Activated naive CD4-positive, alpha-beta T cell treated with anti-CD3 and anti-CD28 coated beads, Interleukin-2, amount 50 U/mL, for 24 hours (primary cell): ENCODE measurements around the gene RGS7.

Experiments used
- H3K27ac Mint-ChIP-seq: one replicate; pipeline ENCODE4 v1.8.0; 2021; ENCODE audit warnings: mild to moderate bottlenecking, mixed read lengths
- H3K27me3 Mint-ChIP-seq: one replicate; pipeline ENCODE4 v1.8.0; 2021; ENCODE audit warnings: mixed read lengths
- H3K36me3 Mint-ChIP-seq: one replicate; pipeline ENCODE4 v1.8.0; 2021; ENCODE audit warnings: mixed read lengths
- H3K4me1 Mint-ChIP-seq: one replicate; pipeline ENCODE4 v1.8.0; 2021; ENCODE audit warnings: mixed read lengths
- H3K4me3 Mint-ChIP-seq: one replicate; pipeline ENCODE4 v1.8.0; 2021; ENCODE audit warnings: mild to moderate bottlenecking, mixed read lengths
- H3K9me3 Mint-ChIP-seq: one replicate; pipeline ENCODE4 v1.8.0; 2021; ENCODE audit warnings: mixed read lengths

Gene RGS7

GRCh38 chr1:240965581-240966091 is 391.4 kb downstream of the RGS7 start:
- Mint-ChIP-seq H3K4me3 (no peak overlapping the region), H3K9me3 (peaks cover 4% of the 10 kb centered on the region), H3K27me3 (no peaks in the 10 kb centered on the region), H3K4me1 (no peaks in the 10 kb centered on the region), H3K27ac (no peak overlapping the region), H3K36me3 (no peaks in the 10 kb centered on the region)

- Mint-ChIP-seq H3K9me3 (no peaks in the 10 kb centered on the region), H3K4me1 (no peaks in the 10 kb centered on the region), H3K27ac (no peak overlapping the region), H3K27me3 (no peaks in the 10 kb centered on the region), H3K4me3 (no peak overlapping the region), H3K36me3 (no peaks in the 10 kb centered on the region)
Observed at GRCh38 chr1:240962086-240962485, 394.9 kb downstream of the RGS7 start.

- no peaks in the 10 kb centered on the region for H3K27me3 Mint-ChIP-seq
- H3K4me1 Mint-ChIP-seq, result no peaks in the 10 kb centered on the region
- H3K4me3 Mint-ChIP-seq, result no peak overlapping the region
Observed at GRCh38 chr1:240956424-240956823, 400.6 kb downstream of the RGS7 start.

GRCh38 chr1:240956020-240956419 is 401.0 kb downstream of the RGS7 start:
- H3K27ac Mint-ChIP-seq, result no peak overlapping the region
- no peaks in the 10 kb centered on the region for H3K4me1 Mint-ChIP-seq
- H3K27me3 Mint-ChIP-seq, result no peaks in the 10 kb centered on the region

More at GRCh38 chr1:240956424-240956823, 400.6 kb downstream of the RGS7 start:
- Mint-ChIP-seq H3K27ac (no peak overlapping the region), H3K9me3 (peaks cover 12% of the 10 kb centered on the region), H3K36me3 (no peaks in the 10 kb centered on the region)

GRCh38 chr1:240947438-240948224 is 409.4 kb downstream of the RGS7 start:
- Mint-ChIP-seq H3K36me3 (no peaks in the 10 kb centered on the region), H3K9me3 (no peaks in the 10 kb centered on the region), H3K4me3 (no peak overlapping the region), H3K27ac (no peak overlapping the region), H3K4me1 (no peaks in the 10 kb centered on the region), H3K27me3 (no peaks in the 10 kb centered on the region)

More at GRCh38 chr1:240956020-240956419, 401.0 kb downstream of the RGS7 start:
- Mint-ChIP-seq H3K4me3 (no peak overlapping the region), H3K36me3 (no peaks in the 10 kb centered on the region), H3K9me3 (peaks cover 12% of the 10 kb centered on the region)

- Mint-ChIP-seq H3K4me3 (no peak overlapping the region), H3K27me3 (no peaks in the 10 kb centered on the region), H3K27ac (no peak overlapping the region), H3K4me1 (no peaks in the 10 kb centered on the region), H3K36me3 (no peaks in the 10 kb centered on the region), H3K9me3 (no peaks in the 10 kb centered on the region)
Observed at GRCh38 chr1:240946926-240947325, 410.1 kb downstream of the RGS7 start.

- Mint-ChIP-seq H3K27ac (no peak overlapping the region), H3K27me3 (no peaks in the 10 kb centered on the region), H3K4me1 (no peaks in the 10 kb centered on the region), H3K9me3 (peaks cover 5% of the 10 kb centered on the region), H3K36me3 (no peaks in the 10 kb centered on the region), H3K4me3 (no peak overlapping the region)
Observed at GRCh38 chr1:240942901-240943300, 414.1 kb downstream of the RGS7 start.

GRCh38 chr1:240941701-240942370 is 415.2 kb downstream of the RGS7 start:
- no peaks in the 10 kb centered on the region for H3K36me3 Mint-ChIP-seq
- H3K4me3 Mint-ChIP-seq, result no peak overlapping the region
- peaks cover 12% of the 10 kb centered on the region for H3K9me3 Mint-ChIP-seq
- no peak overlapping the region for H3K27ac Mint-ChIP-seq
- no peaks in the 10 kb centered on the region for H3K4me1 Mint-ChIP-seq
- no peaks in the 10 kb centered on the region for H3K27me3 Mint-ChIP-seq

GRCh38 chr1:240936911-240937668 is 419.9 kb downstream of the RGS7 start:
- Mint-ChIP-seq H3K4me3 (no peak overlapping the region), H3K27ac (no peak overlapping the region), H3K36me3 (no peaks in the 10 kb centered on the region), H3K9me3 (peaks cover 17% of the 10 kb centered on the region), H3K4me1 (no peaks in the 10 kb centered on the region), H3K27me3 (no peaks in the 10 kb centered on the region)

GRCh38 chr1:240935920-240936319 is 421.1 kb downstream of the RGS7 start:
- peaks cover 17% of the 10 kb centered on the region for H3K9me3 Mint-ChIP-seq
- no peaks in the 10 kb centered on the region for H3K36me3 Mint-ChIP-seq
- H3K4me1 Mint-ChIP-seq, result no peaks in the 10 kb centered on the region
- no peak overlapping the region for H3K27ac Mint-ChIP-seq
- H3K27me3 Mint-ChIP-seq, result no peaks in the 10 kb centered on the region
- no peak overlapping the region for H3K4me3 Mint-ChIP-seq

GRCh38 chr1:240931031-240931430 is 426.0 kb downstream of the RGS7 start:
- Mint-ChIP-seq H3K27me3 (no peaks in the 10 kb centered on the region), H3K36me3 (no peaks in the 10 kb centered on the region), H3K27ac (no peak overlapping the region), H3K4me3 (no peak overlapping the region), H3K9me3 (peaks cover 2% of the 10 kb centered on the region), H3K4me1 (no peaks in the 10 kb centered on the region)

- Mint-ChIP-seq H3K4me3 (no peak overlapping the region), H3K4me1 (no peaks in the 10 kb centered on the region), H3K27me3 (no peaks in the 10 kb centered on the region), H3K27ac (no peak overlapping the region), H3K9me3 (no peaks in the 10 kb centered on the region), H3K36me3 (no peaks in the 10 kb centered on the region)
Observed at GRCh38 chr1:240928265-240928664, 428.7 kb downstream of the RGS7 start.

GRCh38 chr1:240927821-240928220 is 429.2 kb downstream of the RGS7 start:
- Mint-ChIP-seq H3K9me3 (no peaks in the 10 kb centered on the region), H3K27ac (no peak overlapping the region), H3K4me3 (no peak overlapping the region), H3K4me1 (no peaks in the 10 kb centered on the region), H3K36me3 (no peaks in the 10 kb centered on the region), H3K27me3 (no peaks in the 10 kb centered on the region)

GRCh38 chr1:240925273-240925672 is 431.7 kb downstream of the RGS7 start:
- Mint-ChIP-seq H3K27me3 (no peaks in the 10 kb centered on the region), H3K4me1 (no peaks in the 10 kb centered on the region), H3K27ac (no peak overlapping the region), H3K36me3 (no peaks in the 10 kb centered on the region), H3K4me3 (no peak overlapping the region), H3K9me3 (peaks cover 2% of the 10 kb centered on the region)

GRCh38 chr1:240917976-240918375 is 439.0 kb downstream of the RGS7 start:
- Mint-ChIP-seq H3K9me3 (peaks cover 5% of the 10 kb centered on the region), H3K27ac (no peak overlapping the region), H3K4me1 (no peaks in the 10 kb centered on the region), H3K27me3 (no peaks in the 10 kb centered on the region), H3K36me3 (no peaks in the 10 kb centered on the region), H3K4me3 (no peak overlapping the region)

- Mint-ChIP-seq H3K4me1 (no peaks in the 10 kb centered on the region), H3K4me3 (no peak overlapping the region), H3K27ac (no peak overlapping the region), H3K27me3 (no peaks in the 10 kb centered on the region), H3K36me3 (no peaks in the 10 kb centered on the region), H3K9me3 (peaks cover 5% of the 10 kb centered on the region)
Observed at GRCh38 chr1:240914506-240914905, 442.5 kb downstream of the RGS7 start.
